Fibroblast of mammary gland (primary cell): ENCODE results near the gene IP6K1.

ENCODE experiments used
- DNase-seq: peaks from one replicate; pipeline ENCODE4 v3.0.0-alpha.2; 2010; ENCODE audit warnings: low read depth
- H3K4me3 ChIP-seq: 2 replicates; pipeline ENCODE4 v1.5.1; 2011; ENCODE audit warnings: low read depth, mild to moderate bottlenecking, low read length, moderate library complexity; ENCODE audit not compliant: control insufficient read depth
- TF ChIP-seq, protein P1 (sequence below): conservative IDR thresholded peaks from 2 replicates; pipeline ENCODE4 v1.5.1; 2011; ENCODE audit warnings: low read depth, low read length, inconsistent platforms; ENCODE audit not compliant: control insufficient read depth, insufficient read depth

The IP6K1 gene

DNA sequence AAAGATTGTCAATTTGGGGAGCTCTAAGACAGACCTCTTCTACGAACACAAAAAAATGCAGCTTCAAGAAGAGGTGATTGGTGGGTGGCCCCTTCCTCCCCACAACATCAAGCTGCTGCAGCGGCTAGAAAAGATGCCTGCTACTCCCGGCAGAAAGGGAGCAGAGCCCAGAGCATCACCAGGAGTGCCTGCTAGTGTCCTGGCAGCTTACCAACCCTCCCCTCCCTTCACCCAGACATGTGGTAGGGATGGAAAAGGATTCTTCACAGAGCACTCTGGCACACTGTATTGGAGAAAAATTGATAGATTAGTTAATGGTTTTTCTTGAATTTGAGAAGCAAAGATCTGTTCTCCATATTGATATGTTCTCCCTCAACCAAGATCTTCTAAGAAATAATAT lies 10.8 kb downstream of the IP6K1 start:
- TF ChIP-seq, protein P1, sequence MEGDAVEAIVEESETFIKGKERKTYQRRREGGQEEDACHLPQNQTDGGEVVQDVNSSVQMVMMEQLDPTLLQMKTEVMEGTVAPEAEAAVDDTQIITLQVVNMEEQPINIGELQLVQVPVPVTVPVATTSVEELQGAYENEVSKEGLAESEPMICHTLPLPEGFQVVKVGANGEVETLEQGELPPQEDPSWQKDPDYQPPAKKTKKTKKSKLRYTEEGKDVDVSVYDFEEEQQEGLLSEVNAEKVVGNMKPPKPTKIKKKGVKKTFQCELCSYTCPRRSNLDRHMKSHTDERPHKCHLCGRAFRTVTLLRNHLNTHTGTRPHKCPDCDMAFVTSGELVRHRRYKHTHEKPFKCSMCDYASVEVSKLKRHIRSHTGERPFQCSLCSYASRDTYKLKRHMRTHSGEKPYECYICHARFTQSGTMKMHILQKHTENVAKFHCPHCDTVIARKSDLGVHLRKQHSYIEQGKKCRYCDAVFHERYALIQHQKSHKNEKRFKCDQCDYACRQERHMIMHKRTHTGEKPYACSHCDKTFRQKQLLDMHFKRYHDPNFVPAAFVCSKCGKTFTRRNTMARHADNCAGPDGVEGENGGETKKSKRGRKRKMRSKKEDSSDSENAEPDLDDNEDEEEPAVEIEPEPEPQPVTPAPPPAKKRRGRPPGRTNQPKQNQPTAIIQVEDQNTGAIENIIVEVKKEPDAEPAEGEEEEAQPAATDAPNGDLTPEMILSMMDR, result no peak
- no peak for DNase-seq

DNA sequence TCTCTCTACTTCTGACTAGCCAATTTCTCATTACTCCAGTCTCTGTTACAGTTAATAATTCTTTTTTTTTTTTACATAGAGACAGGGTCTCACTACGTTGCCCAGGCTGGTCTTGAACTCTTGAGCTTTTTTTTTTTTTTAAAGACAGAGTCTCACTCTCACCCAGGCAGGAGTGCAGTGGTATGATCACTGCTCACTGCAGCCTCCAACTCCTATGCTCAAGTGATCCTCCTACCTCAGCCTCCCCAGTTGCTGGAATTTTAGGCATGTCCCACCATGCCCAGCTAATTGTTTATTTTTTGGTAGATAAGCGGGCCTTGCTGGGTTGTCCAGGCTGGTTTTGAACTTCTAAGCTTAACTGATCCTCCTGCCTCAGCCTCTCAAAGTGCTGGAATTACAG lies 13.6 kb downstream of the IP6K1 start:
- TF ChIP-seq, protein P1, result no peak
- H3K4me3 ChIP-seq, result no peak overlapping the region

More for the DNA sequence above, 10.8 kb downstream of the IP6K1 start:
- no peak overlapping the region for H3K4me3 ChIP-seq

GRCh38 chr3:49771340-49771938 lies 14.9 kb downstream of the IP6K1 start:
- no peak overlapping the region for H3K4me3 ChIP-seq
- TF ChIP-seq, protein P1, result no peak
- DNase-seq, result no peak

More for the DNA sequence above, 13.6 kb downstream of the IP6K1 start:
- DNase-seq, result no peak

DNA sequence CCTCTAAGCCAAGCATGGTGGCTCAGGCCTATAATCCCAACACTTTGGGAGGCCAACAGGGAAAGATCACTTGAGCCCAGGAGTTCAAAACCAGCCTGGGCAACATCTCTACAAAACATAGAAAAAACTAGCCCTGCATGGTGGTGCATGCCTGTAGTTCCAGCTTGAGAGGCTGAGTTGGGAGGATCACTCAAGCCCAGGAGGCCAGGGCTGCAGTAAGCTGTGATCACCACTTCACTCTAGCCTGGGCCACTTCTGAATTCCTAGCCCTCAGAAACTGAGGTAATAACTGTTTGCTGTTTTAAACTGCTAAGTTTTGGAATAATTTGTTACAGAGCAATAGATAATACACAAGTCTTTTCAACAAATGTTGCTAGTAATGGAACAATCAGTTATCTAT lies 16.4 kb downstream of the IP6K1 start:
- TF ChIP-seq, protein P1, result no peak
- DNase-seq, result no peak

GRCh38 chr3:49769286-49769915 lies 16.9 kb downstream of the IP6K1 start:
- TF ChIP-seq, protein P1, result no peak
- peak; percentile 41 for DNase-seq
- H3K4me3 ChIP-seq, result no peak overlapping the region

More for the DNA sequence above, 16.4 kb downstream of the IP6K1 start:
- H3K4me3 ChIP-seq, result no peak overlapping the region

DNA sequence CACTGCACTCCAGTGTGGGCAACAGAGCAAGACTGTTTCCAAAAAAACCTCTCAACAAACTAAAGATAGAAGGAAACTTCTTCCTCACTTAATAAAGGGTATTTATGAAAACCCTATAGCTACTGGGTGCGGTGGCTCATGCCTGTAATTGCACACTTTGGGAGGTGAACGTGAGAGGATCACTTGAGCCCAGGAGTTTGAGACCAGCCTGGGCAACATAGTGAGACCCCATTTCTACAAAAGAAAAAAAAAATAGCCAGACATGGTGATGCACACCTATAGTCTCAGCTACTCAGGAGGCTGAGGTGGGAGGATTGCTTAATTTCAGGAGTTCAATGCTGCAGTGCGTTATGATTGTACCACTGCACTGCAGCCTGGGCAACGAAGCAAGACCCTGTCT lies 22.4 kb downstream of the IP6K1 start:
- no peak overlapping the region for H3K4me3 ChIP-seq
- DNase-seq, result no peak
- TF ChIP-seq, protein P1, result no peak
